Erythroblast (primary cell): ENCODE data around the gene PLG.

ENCODE experiments used
- GATA1 ChIP-seq: IDR thresholded peaks from 2 replicates; pipeline ENCODE4 v1.6.1; 2011; ENCODE audit warnings: low read depth, mild to moderate bottlenecking, control low read depth, low read length, moderate library complexity
- POLR2A ChIP-seq: IDR thresholded peaks from 2 replicates; pipeline ENCODE4 v1.6.1; 2011; ENCODE audit warnings: mild to moderate bottlenecking, low read length

DNA sequence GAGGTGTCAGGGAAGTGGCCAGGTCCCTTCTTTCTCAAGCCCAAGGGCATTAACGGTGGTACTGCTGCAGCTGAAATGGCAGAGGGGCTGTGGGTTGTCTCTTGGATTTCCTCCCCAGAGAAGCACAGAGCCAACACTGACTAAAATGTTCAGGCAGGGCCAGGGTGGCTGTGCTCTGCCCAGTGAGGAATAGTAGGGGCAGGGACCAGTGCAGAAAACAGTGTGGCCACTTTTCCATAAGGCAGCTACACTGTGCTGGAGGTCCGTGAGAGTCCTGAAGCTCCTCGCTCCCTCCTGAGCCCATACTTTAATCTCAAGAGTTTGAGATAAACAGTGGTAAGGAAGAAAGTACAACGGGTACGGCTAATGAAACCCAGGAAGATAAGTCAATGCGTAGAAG is 42.5 kb upstream of the PLG start:
- TF ChIP-seq POLR2A (no peak), GATA1 (no peak)
